ENCODE results near the gene FCGBP. TPM values are rescaled to one million over a fixed set of nuclear protein-coding genes. Genes with fewer than 3 reads are reported as not detected.
"Not testable (repeated sequence)": the region's sequence is repeated elsewhere in the genome, so short reads cannot be mapped to it uniquely, and the experiment has no call there.

FCGBP gene
- 0.08 TPM in 2 replicates for total RNA-seq (2014; rRNA removed; shearing (Covaris generic))
- polyA plus RNA-seq (2015; cell fraction: cytosol; rRNA removed) = 0.03 and 0.11 TPM in 2 replicates
- 0.14 TPM in 1 of 2 replicates, not detected in the other for polyA plus RNA-seq (2015; cell fraction: nucleus; rRNA removed)

GRCh38 chr19:39934584-39935363, at the start of gene FCGBP:
TSS of gene FCGBP (minus strand) at chr19:39934634.
- in situ Hi-C loops (cut with HindIII; ENCODE audit: low pct_unique_long_range_greater_than_20kb, low sequenced_read_pairs) = no loop called here
- DNase-seq (ENCODE audit: low read depth, low spot score) = no peak

- DNase-seq (ENCODE audit: low read depth, low spot score) = no peak
- in situ Hi-C loops (cut with HindIII; ENCODE audit: low pct_unique_long_range_greater_than_20kb, low sequenced_read_pairs) = no loop called here
Measured at GRCh38 chr19:39983695-39984300, 49.4 kb upstream of the FCGBP start.

- in situ Hi-C loops (cut with HindIII; ENCODE audit: low pct_unique_long_range_greater_than_20kb, low sequenced_read_pairs) = no loop called here
- DNase-seq (ENCODE audit: low read depth, low spot score) = no peak
Measured at GRCh38 chr19:39982883-39983282, 48.4 kb upstream of the FCGBP start.

DNA sequence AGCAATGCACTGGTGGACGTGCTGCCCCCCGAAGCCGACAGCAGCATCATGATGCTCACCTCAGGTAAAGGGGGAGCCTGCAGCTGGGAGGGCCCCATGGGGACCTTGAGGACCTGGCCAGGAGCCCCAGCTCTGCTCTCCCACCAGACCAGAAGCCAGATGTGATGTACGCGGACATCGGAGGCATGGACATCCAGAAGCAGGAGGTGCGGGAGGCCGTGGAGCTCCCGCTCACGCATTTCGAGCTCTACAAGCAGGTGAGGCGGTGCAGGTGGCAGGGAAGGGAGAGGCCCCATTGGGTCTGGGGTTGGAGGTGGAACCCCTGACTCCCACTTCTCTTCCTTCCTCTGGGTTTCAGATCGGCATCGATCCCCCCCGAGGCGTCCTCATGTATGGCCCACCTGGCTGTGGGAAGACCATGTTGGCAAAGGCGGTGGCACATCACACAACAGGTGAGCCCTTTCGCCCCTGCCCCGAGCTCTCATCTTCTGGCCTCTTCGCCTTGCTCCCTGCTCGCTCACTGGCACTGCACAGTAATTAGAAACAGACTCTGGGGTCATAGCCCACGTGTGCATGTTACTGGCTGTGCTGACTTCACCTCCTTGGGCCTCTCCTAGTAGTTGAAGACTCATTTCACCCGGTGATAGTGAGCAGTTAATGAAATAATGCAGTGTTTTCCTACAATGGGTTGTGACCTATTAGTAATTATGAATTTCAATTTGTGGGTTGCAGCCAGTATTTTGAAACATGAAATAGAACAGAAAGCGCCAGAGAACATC, 40.1 kb upstream of the FCGBP start:
- in situ Hi-C loops (cut with HindIII; ENCODE audit: low pct_unique_long_range_greater_than_20kb, low sequenced_read_pairs) = no loop called here
- DNase-seq (ENCODE audit: low read depth, low spot score) = no peak

DNA sequence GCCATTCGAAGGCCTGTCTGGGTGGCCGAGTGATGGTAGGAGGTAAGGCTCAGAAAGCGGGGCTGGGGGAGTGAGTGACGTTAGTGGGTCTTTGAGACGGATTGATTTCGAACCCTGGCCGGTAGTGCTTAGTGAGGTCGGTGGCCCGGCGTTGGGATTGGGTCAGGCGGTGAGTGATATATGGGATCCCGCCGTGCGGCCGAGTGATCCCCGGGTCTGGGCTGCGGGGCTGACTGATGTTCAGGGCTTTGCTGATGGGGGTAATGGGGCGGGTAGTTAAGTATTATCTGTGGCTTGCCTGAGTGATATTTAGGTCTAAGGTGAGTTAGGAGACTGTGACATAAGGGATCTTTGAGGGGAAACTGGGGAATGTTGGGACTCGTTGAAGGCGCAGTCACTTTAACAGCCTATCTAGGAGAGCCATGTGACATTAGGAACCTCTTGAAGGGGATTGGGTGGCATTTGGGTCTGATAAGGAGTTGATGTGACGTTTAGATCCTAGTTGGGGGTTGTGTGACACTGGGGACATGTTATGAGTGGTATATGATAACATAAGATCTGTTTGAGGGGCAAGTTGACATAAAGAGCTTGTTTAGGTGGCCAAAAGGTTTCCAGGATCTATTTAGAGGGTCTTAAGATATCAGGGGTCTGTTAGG, 37.1 kb upstream of the FCGBP start:
- DNase-seq (ENCODE audit: low read depth, low spot score) = no peak
- in situ Hi-C loops (cut with HindIII; ENCODE audit: low pct_unique_long_range_greater_than_20kb, low sequenced_read_pairs) = no loop called here

DNA sequence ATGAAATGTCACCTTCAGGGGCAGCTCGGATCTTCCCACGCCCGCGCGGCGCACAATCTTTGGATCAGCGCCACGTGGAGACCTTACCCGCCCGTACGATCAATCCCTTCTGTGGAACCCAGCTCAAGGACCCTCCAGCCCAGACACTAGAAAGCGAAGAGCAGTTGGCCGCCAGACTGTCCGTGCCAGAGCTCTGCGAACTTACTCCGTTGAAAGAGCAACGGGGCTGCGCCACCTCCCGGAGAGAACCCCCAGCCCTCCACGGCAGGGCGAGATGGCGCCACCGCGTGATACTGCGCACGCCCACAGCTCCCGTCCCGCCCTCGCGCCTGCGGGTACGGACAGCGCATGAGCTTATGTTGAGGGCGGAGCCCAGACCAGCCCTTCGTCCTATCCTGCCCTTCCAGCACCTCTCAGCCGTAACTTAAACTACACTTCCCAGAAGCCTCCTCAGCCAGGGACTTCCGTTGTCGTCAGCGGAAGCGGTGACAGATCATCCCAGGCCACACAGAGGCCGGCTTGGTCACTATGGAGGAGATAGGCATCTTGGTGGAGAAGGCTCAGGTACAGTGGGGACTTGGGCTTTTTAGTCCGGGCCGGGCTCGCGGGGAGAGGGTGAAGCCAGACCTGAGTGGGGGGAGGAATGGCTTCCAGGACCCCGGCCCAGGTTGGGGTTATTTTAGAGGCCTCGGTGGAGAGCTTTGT, 36.4 kb upstream of the FCGBP start, which contains the start of gene PSMC4:
TSS of gene PSMC4 (plus strand) at position 491 of the 705 bp plus-strand sequence. CDS start at position 529, 38 bp downstream.
- in situ Hi-C loops (cut with HindIII; ENCODE audit: low pct_unique_long_range_greater_than_20kb, low sequenced_read_pairs) = no loop called here

DNA sequence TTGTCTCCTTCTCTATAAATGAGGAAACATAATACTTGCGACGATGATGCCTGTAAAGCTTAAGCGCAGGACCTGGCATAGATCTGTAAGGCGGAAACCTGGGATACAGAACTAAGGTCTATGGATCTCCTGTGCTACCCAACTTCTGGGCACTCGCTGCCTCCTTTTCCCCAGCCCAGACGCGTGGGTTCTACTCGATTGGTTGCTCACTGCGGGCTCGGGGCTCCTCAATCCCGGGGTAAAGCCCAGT, 35.9 kb upstream of the FCGBP start:
- no peak for DNase-seq (ENCODE audit: low read depth, low spot score)
- in situ Hi-C loops (cut with HindIII; ENCODE audit: low pct_unique_long_range_greater_than_20kb, low sequenced_read_pairs) = no loop called here

More for the DNA sequence above, 36.4 kb upstream of the FCGBP start, which contains the start of gene PSMC4:
- DNase-seq (ENCODE audit: low read depth, low spot score) = peak; percentile 99

DNA sequence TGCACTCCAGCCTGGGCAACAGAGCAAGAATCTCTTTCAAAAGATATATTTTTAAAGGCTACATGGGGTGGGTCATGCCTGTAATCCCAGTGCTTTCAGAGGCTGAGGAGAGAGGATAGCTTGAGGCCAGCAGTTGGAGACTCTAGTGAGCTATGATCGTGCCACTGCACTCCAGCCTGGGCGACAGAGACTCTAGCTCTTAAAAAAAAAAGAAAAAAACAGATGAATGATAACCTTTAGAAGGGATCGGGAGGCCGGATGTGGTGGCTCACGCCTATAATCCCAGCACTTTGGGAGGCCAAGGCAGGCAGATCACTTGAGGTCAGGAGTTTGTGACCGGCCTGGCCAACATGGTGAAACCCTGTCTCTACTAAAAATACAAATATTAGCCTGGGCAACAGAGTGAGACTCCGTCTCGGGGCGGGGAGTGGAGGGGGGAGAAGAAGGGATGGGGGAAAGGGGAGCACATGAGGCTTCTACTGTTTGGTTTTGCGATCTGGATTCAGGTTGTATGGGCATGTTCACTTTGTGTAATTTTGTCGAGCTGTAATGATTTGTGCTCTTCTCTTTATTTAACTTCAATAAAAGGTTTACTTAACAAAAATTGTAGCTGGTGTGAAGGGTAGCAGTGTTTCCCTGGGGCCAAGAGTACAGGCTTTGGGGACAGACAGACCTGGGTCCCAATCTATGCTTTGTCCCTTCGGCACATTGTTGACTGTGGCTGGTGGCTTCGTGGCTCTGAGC, 35.4 kb upstream of the FCGBP start:
- DNase-seq (ENCODE audit: low read depth, low spot score) = peak; percentile 70
- in situ Hi-C loops (cut with HindIII; ENCODE audit: low pct_unique_long_range_greater_than_20kb, low sequenced_read_pairs) = no loop called here

GRCh38 chr19:39969266-39969665, 34.8 kb upstream of the FCGBP start:
- in situ Hi-C loops (cut with HindIII; ENCODE audit: low pct_unique_long_range_greater_than_20kb, low sequenced_read_pairs) = no loop called here
- no peak for DNase-seq (ENCODE audit: low read depth, low spot score)

GRCh38 chr19:39968789-39969188, 34.4 kb upstream of the FCGBP start:
- in situ Hi-C loops (cut with HindIII; ENCODE audit: low pct_unique_long_range_greater_than_20kb, low sequenced_read_pairs) = no loop called here
- no peak for DNase-seq (ENCODE audit: low read depth, low spot score)

DNA sequence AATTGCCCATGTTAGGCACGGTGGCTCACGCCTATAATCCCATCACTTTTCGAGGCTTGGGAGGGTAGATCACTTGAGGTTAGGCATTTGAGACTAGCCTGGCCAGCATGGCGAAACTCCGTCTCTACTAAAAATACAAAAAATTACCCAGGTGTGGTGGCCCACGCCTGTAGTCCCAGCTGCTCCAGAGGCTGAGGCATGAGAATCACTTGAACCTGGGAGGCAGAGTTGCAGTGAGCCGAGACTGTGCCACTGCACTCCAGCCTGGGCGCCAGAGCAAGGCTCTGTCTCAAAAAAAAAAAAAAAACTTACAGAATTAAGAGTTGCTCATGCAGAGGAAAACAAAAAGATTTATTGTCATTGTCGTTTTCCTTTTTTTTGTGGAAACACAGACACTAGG, 33.1 kb upstream of the FCGBP start:
- in situ Hi-C loops (cut with HindIII; ENCODE audit: low pct_unique_long_range_greater_than_20kb, low sequenced_read_pairs) = no loop called here
- DNase-seq (ENCODE audit: low read depth, low spot score) = no peak

DNA sequence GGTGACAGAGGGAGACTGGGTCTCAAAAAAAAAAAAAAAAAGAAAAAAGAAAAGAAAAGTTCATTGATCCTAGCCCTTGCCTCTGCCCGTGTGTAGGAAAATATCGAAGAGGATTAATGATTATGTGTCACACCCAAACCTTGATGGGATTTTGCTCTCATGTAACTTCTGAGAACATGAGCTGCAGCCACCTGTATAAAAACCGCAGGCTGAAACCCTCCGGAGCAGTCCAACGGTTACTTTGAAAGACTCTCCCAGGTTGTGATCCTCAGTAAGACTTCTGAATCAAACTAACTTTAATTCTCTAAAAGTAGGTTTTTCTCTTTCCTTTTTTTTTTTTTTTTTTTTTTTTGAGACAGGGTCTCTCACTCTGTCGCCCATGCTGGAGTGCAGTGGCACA, 32.2 kb upstream of the FCGBP start:
- DNase-seq (ENCODE audit: low read depth, low spot score) = no peak
- in situ Hi-C loops (cut with HindIII; ENCODE audit: low pct_unique_long_range_greater_than_20kb, low sequenced_read_pairs) = no loop called here

GRCh38 chr19:39963898-39964297, 29.5 kb upstream of the FCGBP start:
- in situ Hi-C loops (cut with HindIII; ENCODE audit: low pct_unique_long_range_greater_than_20kb, low sequenced_read_pairs) = no loop called here
- DNase-seq (ENCODE audit: low read depth, low spot score) = no peak

GRCh38 chr19:39959407-39959806, 25.0 kb upstream of the FCGBP start:
- in situ Hi-C loops (cut with HindIII; ENCODE audit: low pct_unique_long_range_greater_than_20kb, low sequenced_read_pairs); DNase-seq (ENCODE audit: low read depth, low spot score): not testable (repeated sequence)

DNA sequence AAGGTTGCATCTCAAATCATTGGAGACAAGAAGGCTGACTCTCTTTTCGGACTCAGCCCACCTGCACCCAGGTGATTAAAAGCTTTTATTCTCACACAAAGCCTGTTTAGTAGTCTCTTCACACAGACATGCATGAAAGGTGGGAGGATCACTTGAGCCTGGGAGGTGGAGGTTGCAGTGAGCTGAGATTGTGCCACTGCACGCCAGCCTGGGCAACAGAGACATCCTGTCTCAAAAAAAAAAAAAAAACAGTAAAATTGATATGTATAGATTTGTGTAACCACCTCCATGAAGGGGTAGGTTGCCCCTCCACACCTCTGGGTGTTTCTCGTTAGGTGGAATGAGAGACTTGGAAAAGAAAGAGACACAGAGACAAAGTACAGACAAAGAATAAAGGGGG, 24.5 kb upstream of the FCGBP start:
- in situ Hi-C loops (cut with HindIII; ENCODE audit: low pct_unique_long_range_greater_than_20kb, low sequenced_read_pairs); DNase-seq (ENCODE audit: low read depth, low spot score): not testable (repeated sequence)

- in situ Hi-C loops (cut with HindIII; ENCODE audit: low pct_unique_long_range_greater_than_20kb, low sequenced_read_pairs); DNase-seq (ENCODE audit: low read depth, low spot score): not testable (repeated sequence)
Measured at GRCh38 chr19:39957886-39958285, 23.5 kb upstream of the FCGBP start.

- no peak for DNase-seq (ENCODE audit: low read depth, low spot score)
- in situ Hi-C loops (cut with HindIII; ENCODE audit: low pct_unique_long_range_greater_than_20kb, low sequenced_read_pairs) = no loop called here
Measured at GRCh38 chr19:39953915-39954314, 19.5 kb upstream of the FCGBP start.
